Keratinocyte (primary cell): ENCODE data around the gene IDE.

Source experiments
- CTCF ChIP-seq, 3 experiments: IDR thresholded peaks in 1 of 3; conservative IDR thresholded peaks in 1 of 3; optimal IDR thresholded peaks in 1 of 3; 2 replicates in 2 of 3; 3 replicates in 1 of 3; pipeline versions ENCODE3 to v1.5.1; 2011; ENCODE audit warnings: low read length in 3 of 3, mild to moderate bottlenecking in 3 of 3, moderate library complexity in 2 of 3, control low read depth in 1 of 3, inconsistent platforms in 1 of 3; ENCODE audit not compliant: insufficient read depth in 2 of 3; ENCODE audit errors: extremely low read depth in 1 of 3
- EZH2 ChIP-seq: IDR thresholded peaks from one replicate; pipeline ENCODE4 v1.6.1; 2012; ENCODE audit warnings: inconsistent platforms, mild to moderate bottlenecking, low read length, moderate library complexity

GRCh38 chr10:92432596-92432995 is 141.3 kb downstream of the IDE start:
- TF ChIP-seq CTCF (optimal IDR thresholded peaks at IDR 0.05 in 1 of 3, IDR thresholded peaks at IDR 0.05 in 1 of 3, conservative IDR thresholded peaks at IDR 0.05 in 1 of 3; ENCODE audit: extremely low read depth in 1 of 3, insufficient read depth in 2 of 3, low read length in 3 of 3) (no peak), EZH2 (no peak)
